ENCODE results near the gene ARHGAP23. TPM values are rescaled to one million over a fixed set of nuclear protein-coding genes. Genes with fewer than 3 reads are reported as not detected.

The ARHGAP23 gene
- 100 to 1,000 TPM in 1 of 4 donors, 10 to 100 TPM in 1, 1 to 10 TPM in 2; 2.6 to 119 (median 15.2) TPM for total RNA-seq

GRCh38 chr17:38428112-38428642, at the start of gene ARHGAP23:
ARHGAP23 (plus strand) TSS chr17:38428464; CDS start chr17:38428486, 22 bp downstream.
- TF ChIP-seq POLR2A (IDR thresholded peaks at IDR 0.05) (peak; percentile 6 to 13), CTCF (IDR thresholded peaks at IDR 0.05) (no peak)
- DNase-seq, result peak; percentile 65 to 69

GRCh38 chr17:38379448-38379847, 48.8 kb upstream of the ARHGAP23 start:
- intact Hi-C loops (cut with DNase I; ENCODE audit: low total_unique reads), result no loop called here

More at GRCh38 chr17:38428112-38428642, at the start of gene ARHGAP23:
- Histone ChIP-seq H3K4me1 (peaks cover 5 to 12% of the 10 kb centered on the region in 2 donors), H3K36me3 (no peaks in the 10 kb centered on the region), H3K27me3 (no peaks in the 10 kb centered on the region), H3K27ac (peak within 1 kb of the TSS; percentile 96 to 97), H3K4me3 (peak within 1 kb of the TSS; percentile 48 to 88), H3K9me3 (no peaks in the 10 kb centered on the region)
- intact Hi-C loops (cut with DNase I; ENCODE audit: low total_unique reads), result no loop called here

GRCh38 chr17:38395090-38395489, 33.2 kb upstream of the ARHGAP23 start:
- Histone ChIP-seq H3K4me1 (no peaks in the 10 kb centered on the region), H3K27me3 (no peaks in the 10 kb centered on the region), H3K27ac (no peak overlapping the region), H3K9me3 (no peaks in the 10 kb centered on the region), H3K36me3 (no peaks in the 10 kb centered on the region), H3K4me3 (no peak overlapping the region)
- TF ChIP-seq POLR2A (IDR thresholded peaks at IDR 0.05) (no peak), CTCF (IDR thresholded peaks at IDR 0.05) (no peak)
- no peak for DNase-seq
- intact Hi-C loops (cut with DNase I; ENCODE audit: low total_unique reads), result no loop called here

More at GRCh38 chr17:38379448-38379847, 48.8 kb upstream of the ARHGAP23 start:
- Histone ChIP-seq H3K9me3 (no peaks in the 10 kb centered on the region), H3K4me3 (no peak overlapping the region), H3K4me1 (no peaks in the 10 kb centered on the region), H3K27ac (no peak overlapping the region), H3K36me3 (no peaks in the 10 kb centered on the region), H3K27me3 (no peaks in the 10 kb centered on the region)
- DNase-seq, result no peak
- no peak for TF ChIP-seq CTCF (IDR thresholded peaks at IDR 0.05)

GRCh38 chr17:38397227-38397626, 31.0 kb upstream of the ARHGAP23 start:
- no peaks in the 10 kb centered on the region for H3K4me1 ChIP-seq
- no peaks in the 10 kb centered on the region for H3K36me3 ChIP-seq
- no peak overlapping the region for H3K4me3 ChIP-seq
- H3K27me3 ChIP-seq, result no peaks in the 10 kb centered on the region
- no peak for TF ChIP-seq POLR2A (IDR thresholded peaks at IDR 0.05)
- no peak for TF ChIP-seq CTCF (IDR thresholded peaks at IDR 0.05)
- no peaks in the 10 kb centered on the region for H3K9me3 ChIP-seq
- H3K27ac ChIP-seq, result no peak overlapping the region
- DNase-seq, result no peak
- intact Hi-C loops (cut with DNase I; ENCODE audit: low total_unique reads), result no loop called here

- Histone ChIP-seq H3K27ac (no peak overlapping the region), H3K4me1 (no peaks in the 10 kb centered on the region), H3K9me3 (no peaks in the 10 kb centered on the region), H3K36me3 (no peaks in the 10 kb centered on the region), H3K27me3 (no peaks in the 10 kb centered on the region), H3K4me3 (no peak overlapping the region)
- intact Hi-C loops (cut with DNase I; ENCODE audit: low total_unique reads), result no loop called here
- no peak for DNase-seq
- TF ChIP-seq POLR2A (IDR thresholded peaks at IDR 0.05) (no peak), CTCF (IDR thresholded peaks at IDR 0.05) (no peak)
Observed at GRCh38 chr17:38400286-38400685, 28.0 kb upstream of the ARHGAP23 start.
